ENCODE measurements around the gene SOS1.

DNA sequence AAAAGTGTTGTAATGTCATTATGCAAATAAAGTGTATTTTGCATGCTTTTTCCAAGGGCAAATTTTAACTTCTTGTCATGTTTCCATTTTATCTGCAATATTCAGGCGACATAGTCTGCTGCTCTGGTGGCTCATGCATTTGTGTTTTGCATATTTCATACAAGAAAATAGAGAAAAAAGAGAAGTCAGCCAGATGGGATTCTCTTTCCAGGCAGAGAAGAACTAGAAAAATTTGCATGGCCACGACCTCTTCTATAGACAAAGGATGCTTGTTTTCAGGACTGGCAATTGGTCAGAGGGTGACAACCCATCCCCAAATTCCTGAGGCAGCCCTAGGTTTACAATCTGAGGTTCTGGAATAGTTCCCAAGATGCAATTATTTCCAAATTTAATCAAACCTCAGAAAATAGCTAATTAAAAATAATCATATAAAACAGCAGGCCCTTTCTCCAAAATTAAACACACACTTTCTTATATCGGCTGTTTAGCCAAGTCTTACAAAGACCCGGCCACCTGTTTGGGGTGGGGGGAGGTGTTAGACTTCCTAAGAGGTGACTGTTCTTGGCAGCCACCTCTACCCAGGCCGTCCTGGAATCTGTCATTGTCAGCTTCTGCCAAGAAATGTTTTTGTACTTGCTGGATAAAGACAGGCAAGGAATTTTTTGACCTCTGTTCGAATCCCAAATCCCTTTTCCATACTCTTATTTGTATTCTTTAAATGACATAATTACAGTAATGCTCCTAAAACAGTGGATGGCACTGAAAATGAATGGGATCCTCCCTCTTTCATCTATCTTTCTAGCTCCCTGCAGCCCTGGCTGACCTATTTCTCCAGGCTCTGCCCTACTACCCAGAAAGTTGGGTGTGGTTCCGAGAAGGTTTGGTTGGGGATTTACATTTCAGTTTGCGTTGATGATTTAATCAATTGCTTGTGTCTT is 20.8 kb upstream of the SOS1 start:
- TF ChIP-seq, protein P1, sequence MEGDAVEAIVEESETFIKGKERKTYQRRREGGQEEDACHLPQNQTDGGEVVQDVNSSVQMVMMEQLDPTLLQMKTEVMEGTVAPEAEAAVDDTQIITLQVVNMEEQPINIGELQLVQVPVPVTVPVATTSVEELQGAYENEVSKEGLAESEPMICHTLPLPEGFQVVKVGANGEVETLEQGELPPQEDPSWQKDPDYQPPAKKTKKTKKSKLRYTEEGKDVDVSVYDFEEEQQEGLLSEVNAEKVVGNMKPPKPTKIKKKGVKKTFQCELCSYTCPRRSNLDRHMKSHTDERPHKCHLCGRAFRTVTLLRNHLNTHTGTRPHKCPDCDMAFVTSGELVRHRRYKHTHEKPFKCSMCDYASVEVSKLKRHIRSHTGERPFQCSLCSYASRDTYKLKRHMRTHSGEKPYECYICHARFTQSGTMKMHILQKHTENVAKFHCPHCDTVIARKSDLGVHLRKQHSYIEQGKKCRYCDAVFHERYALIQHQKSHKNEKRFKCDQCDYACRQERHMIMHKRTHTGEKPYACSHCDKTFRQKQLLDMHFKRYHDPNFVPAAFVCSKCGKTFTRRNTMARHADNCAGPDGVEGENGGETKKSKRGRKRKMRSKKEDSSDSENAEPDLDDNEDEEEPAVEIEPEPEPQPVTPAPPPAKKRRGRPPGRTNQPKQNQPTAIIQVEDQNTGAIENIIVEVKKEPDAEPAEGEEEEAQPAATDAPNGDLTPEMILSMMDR (IDR thresholded peaks at IDR 0.05), result no peak
- TF ChIP-seq EZH2 (IDR thresholded peaks at IDR 0.05) (no peak), EZH2phosphoT487 (IDR thresholded peaks at IDR 0.05) (no peak)

Measured in neural progenitor cell (in vitro differentiated cells).